H9 (cell line): ENCODE results near the gene FAM131C. TPM values are rescaled to one million over a fixed set of nuclear protein-coding genes. Genes with fewer than 3 reads are reported as not detected.

ENCODE experiments used
- DNase-seq: peaks from one replicate; pipeline ENCODE4 v3.0.0-alpha.2; 2017
- H2AFZ ChIP-seq: one replicate; pipeline ENCODE4 v1.6.1; 2013; ENCODE audit warnings: mild to moderate bottlenecking, low read length, control low read depth, moderate library complexity
- H2AK5ac ChIP-seq: 2 replicates; pipeline ENCODE4 v1.6.1; 2013; ENCODE audit warnings: low read length, control low read depth, mixed read lengths; ENCODE audit not compliant: insufficient read length
- H2BK120ac ChIP-seq: one replicate; pipeline ENCODE4 v1.6.1; 2013; ENCODE audit warnings: low read depth, mild to moderate bottlenecking, low read length, control low read depth, inconsistent platforms; ENCODE audit not compliant: poor library complexity, severe bottlenecking
- H2BK12ac ChIP-seq: 2 replicates; pipeline ENCODE4 v1.6.1; 2013; ENCODE audit warnings: low read length, control low read depth, mixed read lengths, low read depth; ENCODE audit not compliant: insufficient read length
- H2BK15ac ChIP-seq: 2 replicates; pipeline ENCODE4 v1.6.1; 2013; ENCODE audit warnings: low read depth, low read length, control low read depth
- H2BK20ac ChIP-seq: one replicate; pipeline ENCODE4 v1.6.1; 2013; ENCODE audit warnings: low read depth, mild to moderate bottlenecking, low read length, control low read depth, inconsistent platforms; ENCODE audit not compliant: poor library complexity, severe bottlenecking
- H2BK5ac ChIP-seq: 2 replicates; pipeline ENCODE4 v1.6.1; 2013; ENCODE audit warnings: low read length, control low read depth, mixed read lengths; ENCODE audit not compliant: insufficient read length
- H3K14ac ChIP-seq: 2 replicates; pipeline ENCODE4 v1.6.1; 2013; ENCODE audit warnings: low read length, control low read depth; ENCODE audit not compliant: insufficient read depth
- H3K18ac ChIP-seq: 2 replicates; pipeline ENCODE4 v1.6.1; 2013; ENCODE audit warnings: low read depth, mild to moderate bottlenecking, mixed read lengths, low read length, control low read depth; ENCODE audit not compliant: insufficient read length
- H3K23ac ChIP-seq: 2 replicates; pipeline ENCODE4 v1.6.1; 2013; ENCODE audit warnings: low read length, control low read depth, mixed read lengths, low read depth; ENCODE audit not compliant: insufficient read length
- H3K23me2 ChIP-seq: 2 replicates; pipeline ENCODE4 v1.6.1; 2013; ENCODE audit warnings: low read depth, mild to moderate bottlenecking, mixed read lengths, low read length, control low read depth; ENCODE audit not compliant: insufficient read length, poor library complexity, severe bottlenecking
- H3K27ac ChIP-seq: 2 replicates; pipeline ENCODE4 v1.5.1; 2013; ENCODE audit warnings: low read length, control low read depth, mixed read lengths, low read depth; ENCODE audit not compliant: insufficient read length
- H3K27me3 ChIP-seq: 2 replicates; pipeline ENCODE4 v1.6.1; 2013; ENCODE audit warnings: low read length, control low read depth, inconsistent platforms; ENCODE audit not compliant: insufficient read depth
- H3K4ac ChIP-seq: 2 replicates; pipeline ENCODE4 v1.6.1; 2013; ENCODE audit warnings: low read depth, mild to moderate bottlenecking, control low read depth, inconsistent platforms, low read length, moderate library complexity
- H3K4me1 ChIP-seq: 2 replicates; pipeline ENCODE4 v1.6.1; 2013; ENCODE audit warnings: low read length, control low read depth, inconsistent platforms; ENCODE audit not compliant: insufficient read depth
- H3K4me2 ChIP-seq: 2 replicates; pipeline ENCODE4 v1.6.1; 2013; ENCODE audit warnings: low read length, control low read depth, mixed read lengths; ENCODE audit not compliant: insufficient read length, insufficient read depth
- H3K56ac ChIP-seq: 2 replicates; pipeline ENCODE4 v1.6.1; 2013; ENCODE audit warnings: low read depth, mild to moderate bottlenecking, mixed read lengths, low read length, control low read depth; ENCODE audit not compliant: insufficient read length
- H3K79me1 ChIP-seq: 2 replicates; pipeline ENCODE4 v1.6.1; 2013; ENCODE audit warnings: low read depth, mild to moderate bottlenecking, moderate library complexity, low read length, control low read depth, inconsistent platforms; ENCODE audit not compliant: insufficient read depth, poor library complexity, severe bottlenecking
- H3K79me2 ChIP-seq: 2 replicates; pipeline ENCODE4 v1.6.1; 2013; ENCODE audit warnings: low read length, control low read depth, inconsistent platforms; ENCODE audit not compliant: insufficient read depth
- H3K9ac ChIP-seq: 2 replicates; pipeline ENCODE4 v1.6.1; 2013; ENCODE audit warnings: low read length, control low read depth, mixed read lengths; ENCODE audit not compliant: insufficient read length; ENCODE audit errors: extremely low read depth
- H3K9me3 ChIP-seq: one replicate; pipeline ENCODE4 v1.6.1; 2013; ENCODE audit warnings: low read depth, low read length, inconsistent platforms; ENCODE audit not compliant: control insufficient read depth
- H3T11ph ChIP-seq: one replicate; pipeline ENCODE4 v1.6.1; 2013; ENCODE audit warnings: mild to moderate bottlenecking, low read length, control low read depth, inconsistent platforms
- H4K20me1 ChIP-seq: one replicate; pipeline ENCODE4 v1.6.1; 2013; ENCODE audit not compliant: control insufficient read depth, insufficient read length, insufficient read depth
- H4K5ac ChIP-seq: 2 replicates; pipeline ENCODE4 v1.6.1; 2013; ENCODE audit warnings: low read depth, mild to moderate bottlenecking, mixed read lengths, low read length, control low read depth; ENCODE audit not compliant: insufficient read length
- H4K8ac ChIP-seq: replicated peaks from 2 replicates; pipeline ENCODE4 v1.6.1; 2013; ENCODE audit warnings: low read length, control low read depth, mixed read lengths, low read depth; ENCODE audit not compliant: insufficient read length
- H4K91ac ChIP-seq: 2 replicates; pipeline ENCODE4 v1.6.1; 2013; ENCODE audit warnings: low read depth, mild to moderate bottlenecking, moderate library complexity, mixed read lengths, low read length, control low read depth; ENCODE audit not compliant: insufficient read length
- H3K27ac Mint-ChIP-seq, 3 experiments: 2 replicates in 2 of 3; 3 replicates in 1 of 3; pipeline ENCODE4 v1.8.0; 2020 to 2021; ENCODE audit warnings: mixed read lengths in 3 of 3, mild to moderate bottlenecking in 1 of 3, moderate library complexity in 1 of 3
- H3K27me3 Mint-ChIP-seq: 2 replicates; pipeline ENCODE4 v1.8.0; 2021; ENCODE audit warnings: low read depth, mild to moderate bottlenecking, moderate library complexity, mixed read lengths
- H3K36me3 Mint-ChIP-seq, 3 experiments: 2 replicates in 2 of 3; 3 replicates in 1 of 3; pipeline ENCODE4 v1.8.0; 2020 to 2021; ENCODE audit warnings: low read depth in 3 of 3, mixed read lengths in 3 of 3; ENCODE audit not compliant: insufficient read depth in 1 of 3
- H3K4me1 Mint-ChIP-seq, 2 experiments: 2 replicates each; pipeline ENCODE4 v1.8.0; 2020; ENCODE audit warnings: mixed read lengths in 2 of 2
- H3K4me3 Mint-ChIP-seq, 2 experiments: 2 replicates in 1 of 2; 3 replicates in 1 of 2; pipeline ENCODE4 v1.8.0; 2020 to 2021; ENCODE audit warnings: mild to moderate bottlenecking in 2 of 2, mixed read lengths in 2 of 2, moderate library complexity in 1 of 2
- H3K9me3 Mint-ChIP-seq, 2 experiments: 2 replicates in 1 of 2; 3 replicates in 1 of 2; pipeline ENCODE4 v1.8.0; 2020; ENCODE audit warnings: mild to moderate bottlenecking in 2 of 2, mixed read lengths in 2 of 2, moderate library complexity in 1 of 2
- CTCF ChIP-seq: fragments of 200-600 bp; sonication (generic); conservative IDR thresholded peaks from 3 replicates; pipeline ENCODE4 v1.8.0; 2021; ENCODE audit warnings: antibody characterized with exemption, mild to moderate bottlenecking
- WGBS: extraction: QIAGEN DNeasy Blood & Tissue Kit; methylation state at CpG from one replicate; pipeline ENCODE4 v1.1.7; 2013; ENCODE audit warnings: missing lambda C conversion rate, low lambda C conversion rate, mixed read lengths; ENCODE audit not compliant: insufficient read length; ENCODE audit errors: extremely low coverage; 5-methylcytosine and 5-hydroxymethylcytosine counted together
- total RNA-seq: library from RNA; stranded (reverse); gene quantifications from 2 replicates; pipeline ENCODE4 v1.2.1, GENCODE V29; 2021

Gene FAM131C
- total RNA-seq, 1 experiment from 2014 or later = 0.61 TPM

GRCh38 chr1:16026723-16027484 is 46.5 kb downstream of the FAM131C start:
- Mint-ChIP-seq H3K27ac (no peak overlapping the region), H3K4me1 (peaks cover 7 to 18% of the 10 kb centered on the region in 2 experiments; a peak in 3 of 4 replicates), H3K36me3 (no peaks in the 10 kb centered on the region), H3K27me3 (peaks cover 50% of the 10 kb centered on the region), H3K4me3 (peak overlapping the region; percentile 58 to 72; a peak in 4 of 5 replicates), H3K9me3 (peaks cover 0 to 2% of the 10 kb centered on the region in 2 experiments; a peak in 1 of 5 replicates)
- Histone ChIP-seq H3K27ac (no peak overlapping the region), H3K4ac (no peak overlapping the region), H4K8ac (no peak overlapping the region), H3K79me2 (no peaks in the 10 kb centered on the region), H2BK120ac (no peak overlapping the region), H3K79me1 (no peaks in the 10 kb centered on the region), H2BK12ac (no peak overlapping the region), H2AFZ (no peak overlapping the region), H3K56ac (no peak overlapping the region), H2BK15ac (no peak overlapping the region), H4K20me1 (no peaks in the 10 kb centered on the region), H2BK5ac (no peak overlapping the region), H3K27me3 (no peaks in the 10 kb centered on the region), H3K14ac (no peak overlapping the region), H3K4me1 (no peaks in the 10 kb centered on the region; the same call in 1 of the 2 replicates), H3K18ac (no peak overlapping the region), H3T11ph (no peak overlapping the region), H3K4me2 (peak overlapping the region; percentile 55), H4K5ac (no peak overlapping the region), H4K91ac (no peak overlapping the region), H3K23ac (no peak overlapping the region), H3K9ac (no peak overlapping the region), H2BK20ac (no peak overlapping the region), H2AK5ac (no peak overlapping the region), H3K9me3 (no peaks in the 10 kb centered on the region), H3K23me2 (peaks cover 3% of the 10 kb centered on the region)
- no CpG with 5 or more reads among the region's 33 CpGs for WGBS
- DNase-seq = peak; percentile 98
- peak; percentile 17; the same call in 1 of the 3 replicates for TF ChIP-seq CTCF
